Activated effector memory CD4-positive, alpha-beta T cell treated with Interleukin-2 at 50 U/mL for 16 hours (primary cell): ENCODE measurements around the gene ZNF532.
"Not testable (repeated sequence)": the region's sequence is repeated elsewhere in the genome, so short reads cannot be mapped to it uniquely, and the experiment has no call there.

Experiments used
- DNase-seq: peaks from one replicate; pipeline ENCODE4 v3.0.0-alpha.2; 2020

The ZNF532 gene

GRCh38 chr18:59011786-59012185, 147.1 kb downstream of the ZNF532 start:
- no peak for DNase-seq

DNA sequence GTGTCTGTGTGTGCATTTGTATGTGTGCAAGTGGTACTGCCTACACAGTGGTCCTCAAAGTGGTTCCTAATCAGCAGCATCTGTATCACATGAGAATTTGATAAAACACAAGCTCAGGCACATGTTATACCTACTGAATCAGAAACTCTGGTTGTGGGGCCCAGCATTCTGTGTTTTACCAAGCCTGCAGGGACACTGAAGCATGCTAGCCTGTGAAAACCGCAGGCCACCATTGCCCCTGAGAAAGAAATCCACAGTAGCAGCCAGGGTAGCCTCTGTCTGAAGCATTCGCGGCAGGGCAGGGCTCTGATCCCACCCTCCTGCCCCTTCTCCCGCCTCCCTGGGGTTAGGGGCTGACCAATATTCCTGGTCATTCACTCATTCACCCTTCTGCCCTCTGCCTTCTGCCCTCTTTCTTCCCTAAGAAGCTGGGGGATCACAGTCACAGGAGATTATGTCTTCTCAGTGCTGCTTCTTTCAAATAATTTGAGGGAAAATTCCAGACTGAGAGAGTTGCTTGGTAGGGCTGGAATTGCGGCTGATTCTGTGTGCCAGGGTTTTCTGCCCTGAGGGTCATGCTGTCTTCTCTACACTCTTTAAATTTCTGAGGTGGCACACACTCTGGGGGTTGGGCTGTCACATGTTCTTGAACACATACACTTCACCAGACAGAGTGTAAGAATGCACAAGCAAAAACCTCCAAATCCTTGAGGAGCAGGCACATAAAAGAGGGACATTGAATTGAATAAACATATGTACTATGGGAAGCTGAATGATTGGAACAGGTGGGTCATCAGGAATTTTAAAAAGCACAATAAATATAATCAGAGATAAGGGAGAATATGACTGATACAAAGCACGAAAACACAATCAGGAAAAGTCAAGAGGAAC, 148.4 kb downstream of the ZNF532 start:
- DNase-seq: no peak

DNA sequence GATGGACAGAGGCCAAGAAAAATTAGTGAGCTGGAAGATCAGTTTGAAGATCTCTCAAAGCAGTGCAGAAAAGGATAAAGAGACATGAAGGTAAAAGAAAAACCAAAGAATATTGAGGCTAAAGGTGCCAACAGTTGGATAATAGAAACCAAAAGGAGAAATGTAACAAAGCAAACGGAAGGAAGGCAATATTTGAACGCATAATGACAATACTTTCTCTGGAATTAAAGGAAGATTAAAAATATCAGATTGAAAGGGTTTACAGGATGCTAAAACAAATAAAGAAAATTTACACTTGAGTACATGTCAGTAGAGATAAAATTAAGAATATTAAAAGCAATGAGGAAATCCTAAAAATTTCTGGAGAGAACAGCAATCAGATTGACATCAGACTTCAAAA, 149.1 kb downstream of the ZNF532 start:
- no peak for DNase-seq

DNA sequence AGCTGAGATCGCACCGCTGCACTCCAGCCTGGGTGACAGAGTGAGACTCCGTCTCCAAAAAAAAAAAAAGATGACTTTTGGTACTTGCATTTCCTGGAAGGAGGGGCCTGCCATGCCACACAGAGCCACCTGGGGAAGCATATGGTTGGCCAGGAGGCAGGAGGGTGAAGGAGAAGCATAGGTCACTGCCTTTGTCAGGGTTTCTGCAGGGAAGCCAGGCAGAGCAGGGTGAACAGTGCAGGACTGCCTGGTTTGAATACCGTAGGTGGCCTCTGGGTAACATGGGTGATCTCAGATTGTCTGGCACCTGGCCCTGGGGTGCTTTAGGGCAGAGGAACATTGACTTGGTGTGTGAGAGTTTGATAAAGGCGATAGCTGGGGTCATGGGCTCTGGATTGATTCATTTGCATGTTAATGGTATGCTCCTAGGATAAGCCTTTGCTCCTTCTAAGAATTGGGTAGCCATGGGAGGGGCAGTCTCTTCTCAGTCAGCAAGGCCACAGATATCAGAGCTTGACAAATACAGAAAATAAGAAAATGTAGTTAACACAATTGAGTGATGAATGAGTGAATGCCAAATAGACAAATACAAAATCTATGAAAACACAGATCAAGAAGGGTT, 151.0 kb downstream of the ZNF532 start:
- DNase-seq: no peak

GRCh38 chr18:59021500-59021899, 156.8 kb downstream of the ZNF532 start:
- DNase-seq: no peak

DNA sequence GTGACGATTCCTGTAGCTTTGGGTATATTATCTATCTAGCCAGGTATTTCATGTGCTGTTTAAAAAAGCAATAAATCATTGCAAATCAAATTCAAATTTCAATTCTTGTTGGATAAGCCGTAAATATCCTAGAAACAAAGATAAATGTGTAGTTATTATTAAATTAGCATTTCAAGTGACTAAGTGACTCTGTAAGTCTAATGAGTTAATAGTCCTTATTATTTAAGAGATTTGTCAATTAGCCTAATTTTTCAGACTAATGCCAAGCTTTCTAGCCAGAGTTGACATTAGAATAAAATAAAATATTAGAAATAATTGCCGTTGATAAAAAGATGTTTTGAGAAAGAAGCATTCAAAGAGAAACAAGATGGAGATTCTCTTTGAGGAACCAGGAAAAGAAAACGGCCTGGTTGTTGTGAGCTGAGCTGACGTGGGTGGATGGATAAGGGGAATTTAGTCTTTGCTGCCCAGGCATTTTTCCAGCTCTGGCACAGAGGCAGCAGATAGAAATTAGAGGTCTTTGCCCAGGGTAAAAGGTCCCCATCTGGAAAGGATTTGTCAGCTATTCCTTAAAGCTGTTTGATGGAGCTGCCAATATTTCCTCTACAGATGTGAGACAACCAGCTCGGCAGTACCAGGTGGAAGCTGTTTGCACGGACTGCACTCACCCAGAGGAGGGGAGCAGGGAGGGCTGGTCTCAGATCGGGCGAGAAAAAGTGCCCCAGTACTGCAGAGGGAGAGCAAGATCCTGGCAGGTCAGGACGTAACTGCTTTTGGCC, 157.7 kb downstream of the ZNF532 start:
- DNase-seq: no peak

GRCh38 chr18:59024829-59025228, 160.2 kb downstream of the ZNF532 start:
- no peak for DNase-seq

DNA sequence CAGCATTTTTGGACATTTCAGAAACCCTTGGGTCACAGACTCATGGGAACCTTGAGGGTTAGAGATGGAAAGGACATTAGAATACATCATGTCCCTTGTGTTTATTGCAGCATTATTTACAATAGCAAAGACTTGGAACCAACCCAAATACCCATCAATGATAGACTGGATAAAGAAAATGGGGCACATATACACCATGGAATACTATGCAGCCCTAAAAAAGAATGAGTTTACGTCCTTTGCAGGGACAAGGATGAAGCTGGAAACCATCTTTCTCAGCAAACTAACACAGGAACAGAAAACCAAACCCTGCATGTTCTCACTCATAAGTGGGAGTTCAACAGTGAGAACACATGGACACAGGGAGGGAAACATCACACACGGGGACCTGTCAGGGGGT, 160.9 kb downstream of the ZNF532 start:
- not testable (repeated sequence) for DNase-seq

DNA sequence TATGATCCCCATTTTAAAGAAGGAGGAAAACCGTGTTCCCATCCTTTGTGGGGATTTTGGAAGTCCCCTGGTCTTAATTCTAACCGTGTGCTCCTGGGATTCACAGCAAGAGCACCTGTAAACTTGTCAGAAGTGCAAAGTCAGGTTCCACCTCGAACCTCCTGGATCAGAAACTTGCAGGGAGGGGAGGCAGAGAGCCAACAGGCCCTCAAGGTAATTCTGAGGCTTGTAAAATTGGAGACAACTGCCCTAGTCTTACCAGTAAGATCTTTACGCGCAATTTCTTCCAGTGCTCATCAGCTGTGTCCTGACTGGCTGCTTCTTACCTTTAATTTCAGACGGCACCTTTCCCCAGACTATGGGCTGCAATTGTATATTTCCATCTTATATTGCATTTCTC, 161.7 kb downstream of the ZNF532 start:
- no peak for DNase-seq

- DNase-seq: no peak
Observed at GRCh38 chr18:59026831-59027410, 162.2 kb downstream of the ZNF532 start.

- no peak for DNase-seq
Observed at GRCh38 chr18:59029663-59030429, 165.2 kb downstream of the ZNF532 start.

DNA sequence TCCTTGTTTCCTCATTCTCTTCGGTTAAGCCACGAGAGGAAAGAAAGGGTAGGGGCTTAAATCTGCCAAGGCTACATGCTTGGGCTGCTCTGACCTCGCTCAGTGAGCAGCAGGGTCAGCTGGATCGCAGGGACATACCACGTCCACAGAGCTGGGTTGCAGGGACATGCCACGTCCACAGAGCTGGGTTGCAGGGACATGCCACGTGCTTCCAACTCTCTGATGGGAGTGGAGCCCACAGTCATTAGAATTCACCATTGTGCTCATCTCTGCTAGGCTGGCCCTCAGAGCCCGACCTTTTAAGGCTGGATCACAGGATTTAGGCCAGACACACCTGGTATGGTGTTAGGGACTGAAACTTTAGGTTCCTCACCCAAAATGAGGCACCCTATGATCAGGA, 167.6 kb downstream of the ZNF532 start:
- no peak for DNase-seq

DNA sequence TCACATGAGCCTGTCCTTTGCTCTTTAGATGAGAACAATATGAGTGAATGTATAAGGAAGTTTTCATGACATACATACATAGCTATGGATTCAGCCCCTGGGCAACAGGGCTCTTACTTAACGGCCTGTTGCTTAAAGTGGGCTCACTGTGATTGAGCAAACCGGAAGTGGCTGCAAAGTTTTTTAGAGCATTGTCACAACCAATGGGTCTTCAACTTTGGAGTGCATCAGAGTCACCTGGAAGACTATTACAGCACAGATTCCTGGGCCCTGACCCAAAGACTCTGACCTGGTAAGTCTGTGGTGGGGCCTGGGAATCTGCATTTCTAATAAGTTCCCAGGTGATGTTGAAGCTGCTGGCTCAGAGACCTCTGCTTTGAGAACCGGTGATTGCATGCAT, 168.7 kb downstream of the ZNF532 start:
- no peak for DNase-seq

- no peak for DNase-seq
Observed at GRCh38 chr18:59033974-59034373, 169.3 kb downstream of the ZNF532 start.

DNA sequence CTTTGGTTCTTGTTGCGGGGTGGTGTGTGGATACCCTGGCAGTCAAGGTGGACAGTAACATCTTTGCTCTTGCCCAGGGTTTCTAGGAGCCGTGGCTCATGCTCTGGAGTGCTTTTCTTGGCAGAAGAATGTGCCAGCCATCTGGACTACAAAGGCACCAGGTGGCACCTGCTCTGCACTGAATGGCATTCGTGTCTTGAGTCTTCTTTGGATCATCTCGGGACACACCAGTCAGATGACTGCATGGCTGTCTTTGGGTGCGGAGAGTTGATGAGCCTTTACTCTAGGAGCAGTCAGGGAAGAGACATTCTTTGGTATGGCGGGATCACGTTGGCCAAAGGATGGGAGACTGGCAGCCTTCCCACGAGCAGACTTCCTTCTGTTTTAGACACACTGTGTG, 170.9 kb downstream of the ZNF532 start:
- no peak for DNase-seq
